DND-41 (cell line): Measurements from ENCODE around the gene NUFIP1.
"Not testable (repeated sequence)": the region's sequence is repeated elsewhere in the genome, so short reads cannot be mapped to it uniquely, and the experiment has no call there.

Experiments
- ATAC-seq: fragments of 200-7000 bp; cut with Tn5 transposase; 3 replicates; pipeline ENCODE4 v1.9.1; 2021; ENCODE audit warnings: low read depth; ENCODE audit not compliant: insufficient read depth
- DNase-seq: peaks from one replicate; pipeline ENCODE4 v3.0.0-alpha.2; 2020
- H2AFZ ChIP-seq: 2 replicates; pipeline ENCODE4 v1.6.0; 2012; ENCODE audit warnings: low read depth, low read length
- H3K27ac ChIP-seq: 2 replicates; pipeline ENCODE4 v1.5.1; 2012; ENCODE audit warnings: low read length, inconsistent platforms
- H3K27me3 ChIP-seq: fragments of 200-600 bp; sonication (generic); 2 replicates; pipeline ENCODE4 v1.6.0; 2012; ENCODE audit warnings: low read length, mild to moderate bottlenecking, inconsistent platforms; ENCODE audit not compliant: insufficient read depth, poor library complexity
- H3K36me3 ChIP-seq: 2 replicates; pipeline ENCODE4 v1.5.1; 2012; ENCODE audit warnings: low read length, inconsistent platforms; ENCODE audit not compliant: insufficient read depth
- H3K4me1 ChIP-seq: 2 replicates; pipeline ENCODE4 v1.5.1; 2012; ENCODE audit warnings: mild to moderate bottlenecking, low read length; ENCODE audit not compliant: insufficient read depth
- H3K4me2 ChIP-seq: 2 replicates; pipeline ENCODE4 v1.6.0; 2012; ENCODE audit warnings: mild to moderate bottlenecking, moderate library complexity, low read length, inconsistent platforms; ENCODE audit not compliant: insufficient read depth
- H3K4me3 ChIP-seq, 2 experiments: fragments of 200-600 bp in 1 of 2; shearing (Covaris generic) in 1 of 2; 2 replicates each; pipeline ENCODE4 v1.5.1; 2012 to 2016; ENCODE audit warnings: inconsistent platforms in 2 of 2, low read length in 2 of 2, mild to moderate bottlenecking in 2 of 2, low read depth in 1 of 2, moderate library complexity in 1 of 2
- H3K79me2 ChIP-seq: 2 replicates; pipeline ENCODE4 v1.6.0; 2012; ENCODE audit warnings: low read length, inconsistent platforms; ENCODE audit not compliant: insufficient read depth
- H3K9ac ChIP-seq: 2 replicates; pipeline ENCODE4 v1.6.0; 2012; ENCODE audit warnings: low read depth, mild to moderate bottlenecking, inconsistent platforms, low read length, moderate library complexity
- H3K9me3 ChIP-seq: 2 replicates; pipeline ENCODE4 v1.5.1; 2012; ENCODE audit warnings: low read length, moderate library complexity, mild to moderate bottlenecking, inconsistent platforms; ENCODE audit not compliant: insufficient read depth, severe bottlenecking
- H4K20me1 ChIP-seq: 2 replicates; pipeline ENCODE4 v1.6.0; 2012; ENCODE audit warnings: low read length; ENCODE audit not compliant: insufficient read depth
- EZH2 ChIP-seq: IDR thresholded peaks from 3 replicates; pipeline ENCODE4 v1.6.1; 2012; ENCODE audit warnings: borderline replicate concordance, low read depth, mild to moderate bottlenecking, moderate library complexity, low read length, inconsistent platforms; ENCODE audit not compliant: severe bottlenecking
- TF ChIP-seq, protein P1 (sequence below): IDR thresholded peaks from 2 replicates; pipeline ENCODE4 v1.5.1; 2012; ENCODE audit warnings: borderline replicate concordance, low read length, moderate library complexity, mild to moderate bottlenecking; ENCODE audit not compliant: poor library complexity, severe bottlenecking; ENCODE audit errors: extremely low read depth

NUFIP1 gene

DNA sequence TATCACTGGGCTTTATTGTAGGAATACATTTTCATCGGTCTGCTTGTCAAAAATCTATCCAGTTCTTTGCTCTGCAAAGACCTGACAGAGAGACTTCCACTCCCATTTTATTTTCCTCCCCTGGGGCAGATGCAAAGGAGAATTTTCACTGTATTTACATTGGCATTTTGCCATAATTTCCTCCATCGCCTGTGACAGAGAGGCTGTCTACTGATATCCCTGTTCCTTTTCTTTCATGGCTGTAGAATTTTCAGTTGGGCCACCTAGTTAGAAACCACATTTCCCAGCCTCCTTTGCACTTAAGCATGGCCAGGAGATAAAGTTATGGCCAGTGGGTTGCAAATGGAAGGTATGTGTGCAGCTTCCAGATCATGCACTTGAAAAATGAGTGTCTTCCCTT, 89.3 kb downstream of the NUFIP1 start:
- H3K9me3 ChIP-seq: no peaks in the 10 kb centered on the region
- TF ChIP-seq, protein P1, sequence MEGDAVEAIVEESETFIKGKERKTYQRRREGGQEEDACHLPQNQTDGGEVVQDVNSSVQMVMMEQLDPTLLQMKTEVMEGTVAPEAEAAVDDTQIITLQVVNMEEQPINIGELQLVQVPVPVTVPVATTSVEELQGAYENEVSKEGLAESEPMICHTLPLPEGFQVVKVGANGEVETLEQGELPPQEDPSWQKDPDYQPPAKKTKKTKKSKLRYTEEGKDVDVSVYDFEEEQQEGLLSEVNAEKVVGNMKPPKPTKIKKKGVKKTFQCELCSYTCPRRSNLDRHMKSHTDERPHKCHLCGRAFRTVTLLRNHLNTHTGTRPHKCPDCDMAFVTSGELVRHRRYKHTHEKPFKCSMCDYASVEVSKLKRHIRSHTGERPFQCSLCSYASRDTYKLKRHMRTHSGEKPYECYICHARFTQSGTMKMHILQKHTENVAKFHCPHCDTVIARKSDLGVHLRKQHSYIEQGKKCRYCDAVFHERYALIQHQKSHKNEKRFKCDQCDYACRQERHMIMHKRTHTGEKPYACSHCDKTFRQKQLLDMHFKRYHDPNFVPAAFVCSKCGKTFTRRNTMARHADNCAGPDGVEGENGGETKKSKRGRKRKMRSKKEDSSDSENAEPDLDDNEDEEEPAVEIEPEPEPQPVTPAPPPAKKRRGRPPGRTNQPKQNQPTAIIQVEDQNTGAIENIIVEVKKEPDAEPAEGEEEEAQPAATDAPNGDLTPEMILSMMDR: no peak
- TF ChIP-seq EZH2: no peak
- H3K4me3 ChIP-seq: no peak overlapping the region
- H2AFZ ChIP-seq: no peak overlapping the region
- DNase-seq (no peak), ATAC-seq (no peak)
- peaks cover 8% of the 10 kb centered on the region for H3K27me3 ChIP-seq
- H4K20me1 ChIP-seq: no peaks in the 10 kb centered on the region
- H3K27ac ChIP-seq: no peak overlapping the region
- no peaks in the 10 kb centered on the region for H3K79me2 ChIP-seq
- H3K36me3 ChIP-seq: no peaks in the 10 kb centered on the region
- no peaks in the 10 kb centered on the region for H3K4me1 ChIP-seq
- H3K4me2 ChIP-seq: no peak overlapping the region
- no peak overlapping the region for H3K9ac ChIP-seq

DNA sequence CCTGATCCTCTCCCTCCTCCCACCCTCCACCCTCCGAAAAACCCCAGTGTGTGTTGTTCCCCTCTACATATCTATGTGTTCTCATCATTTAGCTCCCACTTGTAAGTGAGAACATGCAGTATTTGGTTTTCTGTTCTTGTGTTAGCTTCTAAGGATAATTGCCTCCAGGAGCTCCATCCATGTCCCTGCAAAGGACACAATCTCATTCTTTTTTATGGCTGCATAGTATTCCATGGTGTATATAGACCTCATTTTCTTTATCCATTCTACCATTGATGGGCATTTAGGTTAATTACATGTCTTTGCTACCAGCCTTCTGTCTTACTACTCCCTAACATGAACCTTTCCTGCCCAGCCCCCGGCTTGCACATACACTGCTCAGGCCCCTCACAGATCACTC, 91.0 kb downstream of the NUFIP1 start:
- not testable (repeated sequence) for H3K9me3 ChIP-seq, ATAC-seq

DNA sequence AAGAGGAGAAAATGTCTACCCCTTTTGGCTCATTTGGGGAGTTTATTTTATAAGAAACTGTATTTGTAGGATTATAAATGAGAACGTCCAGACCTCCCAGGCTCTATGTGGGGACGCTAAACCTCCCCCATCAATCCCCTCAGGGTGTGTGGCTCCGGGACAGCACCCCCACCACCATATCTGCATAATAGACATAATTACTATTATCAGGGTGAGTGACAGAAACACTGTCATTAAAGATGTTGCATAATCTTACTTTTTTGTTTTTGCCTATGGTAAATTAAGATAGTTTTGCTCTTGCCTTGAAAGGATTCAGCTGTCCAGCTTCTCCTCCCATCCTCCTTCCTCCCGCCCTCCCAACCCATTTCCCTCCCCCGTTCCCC, 93.3 kb downstream of the NUFIP1 start:
- TF ChIP-seq, protein P1: no peak
- no peak for TF ChIP-seq EZH2
- ATAC-seq (no peak), DNase-seq (no peak)
- no peak overlapping the region for H2AFZ ChIP-seq
- no peaks in the 10 kb centered on the region for H3K9me3 ChIP-seq
- no peaks in the 10 kb centered on the region for H3K36me3 ChIP-seq
- H3K4me1 ChIP-seq: no peaks in the 10 kb centered on the region
- H3K9ac ChIP-seq: no peak overlapping the region
- H3K4me2 ChIP-seq: no peak overlapping the region
- no peak overlapping the region for H3K4me3 ChIP-seq
- H3K27me3 ChIP-seq: peaks cover 4% of the 10 kb centered on the region
- H4K20me1 ChIP-seq: no peaks in the 10 kb centered on the region
- no peak overlapping the region for H3K27ac ChIP-seq
- H3K79me2 ChIP-seq: no peaks in the 10 kb centered on the region

More for the DNA sequence above, 91.0 kb downstream of the NUFIP1 start:
- not testable (repeated sequence) for H4K20me1 ChIP-seq, DNase-seq, H3K4me1 ChIP-seq, H2AFZ ChIP-seq, H3K79me2 ChIP-seq, H3K27me3 ChIP-seq, H3K36me3 ChIP-seq, H3K4me3 ChIP-seq, H3K4me2 ChIP-seq, H3K27ac ChIP-seq, H3K9ac ChIP-seq

DNA sequence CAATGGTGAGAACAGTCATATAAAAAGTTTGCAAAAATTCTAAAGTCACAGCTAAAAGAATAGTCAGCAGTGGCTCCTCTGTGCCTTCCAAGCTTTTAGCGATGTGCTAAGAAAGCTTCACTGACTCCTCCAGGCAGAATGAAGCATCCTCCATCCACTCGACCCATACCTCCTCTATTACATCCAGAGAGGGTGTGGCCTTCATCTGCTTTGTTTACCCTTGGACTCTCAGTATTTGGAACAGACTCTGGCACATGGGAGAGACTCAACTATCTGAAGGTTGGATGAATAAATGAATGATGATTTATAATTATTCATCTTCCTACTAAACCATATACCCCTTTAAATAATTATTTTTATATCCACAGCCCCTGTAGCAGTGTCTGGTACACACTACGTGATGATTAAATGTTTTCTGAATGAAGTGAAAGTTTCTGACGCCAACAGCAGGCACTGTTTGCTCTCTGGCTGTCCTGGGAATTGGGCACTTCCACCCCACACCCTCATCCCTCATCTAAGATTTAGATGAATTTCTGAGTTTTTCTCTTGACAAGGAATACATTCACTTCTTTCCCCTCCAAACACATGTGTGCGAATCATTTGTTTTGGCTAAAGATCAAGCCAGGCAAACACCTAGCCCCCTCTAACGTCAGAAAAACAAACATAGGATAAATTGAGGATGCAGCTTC, 93.9 kb downstream of the NUFIP1 start:
- Histone ChIP-seq H3K4me1 (no peaks in the 10 kb centered on the region), H3K4me3 (no peak overlapping the region), H3K27ac (no peak overlapping the region), H3K27me3 (peaks cover 4% of the 10 kb centered on the region), H3K9ac (no peak overlapping the region), H3K79me2 (no peaks in the 10 kb centered on the region), H4K20me1 (no peaks in the 10 kb centered on the region), H3K36me3 (no peaks in the 10 kb centered on the region), H3K4me2 (no peak overlapping the region), H2AFZ (no peak overlapping the region), H3K9me3 (no peaks in the 10 kb centered on the region)
- DNase-seq (no peak), ATAC-seq (no peak)
- TF ChIP-seq, protein P1: no peak
- no peak for TF ChIP-seq EZH2
